A172 (cell line): ENCODE data around the gene FADS2. TPM values are rescaled to one million over a fixed set of nuclear protein-coding genes. Genes with fewer than 3 reads are reported as not detected.

ENCODE experiments used
- DNase-seq: peaks from one replicate; pipeline ENCODE4 v3.0.0-alpha.2; 2015; ENCODE audit warnings: low spot score
- total RNA-seq: library from RNA; depleted of rRNA; stranded (reverse); fragments of >200 nt; shearing (Covaris generic); gene quantifications from 2 replicates; pipeline ENCODE4 v1.2.3, GENCODE V29; 2014; rRNA removed

FADS2 gene
- total RNA-seq = 151 and 340 TPM in 2 replicates

GRCh38 chr11:61827571-61828378 is at the start of gene FADS2:
FADS2 (plus strand) TSS chr11:61828300; CDS start chr11:61828391, 91 bp downstream.
- peak; percentile 91 for DNase-seq

GRCh38 chr11:61778357-61778886 is 49.7 kb upstream of the FADS2 start:
- no peak for DNase-seq

- DNase-seq = no peak
Measured at GRCh38 chr11:61778920-61779650, 49.0 kb upstream of the FADS2 start.

DNA sequence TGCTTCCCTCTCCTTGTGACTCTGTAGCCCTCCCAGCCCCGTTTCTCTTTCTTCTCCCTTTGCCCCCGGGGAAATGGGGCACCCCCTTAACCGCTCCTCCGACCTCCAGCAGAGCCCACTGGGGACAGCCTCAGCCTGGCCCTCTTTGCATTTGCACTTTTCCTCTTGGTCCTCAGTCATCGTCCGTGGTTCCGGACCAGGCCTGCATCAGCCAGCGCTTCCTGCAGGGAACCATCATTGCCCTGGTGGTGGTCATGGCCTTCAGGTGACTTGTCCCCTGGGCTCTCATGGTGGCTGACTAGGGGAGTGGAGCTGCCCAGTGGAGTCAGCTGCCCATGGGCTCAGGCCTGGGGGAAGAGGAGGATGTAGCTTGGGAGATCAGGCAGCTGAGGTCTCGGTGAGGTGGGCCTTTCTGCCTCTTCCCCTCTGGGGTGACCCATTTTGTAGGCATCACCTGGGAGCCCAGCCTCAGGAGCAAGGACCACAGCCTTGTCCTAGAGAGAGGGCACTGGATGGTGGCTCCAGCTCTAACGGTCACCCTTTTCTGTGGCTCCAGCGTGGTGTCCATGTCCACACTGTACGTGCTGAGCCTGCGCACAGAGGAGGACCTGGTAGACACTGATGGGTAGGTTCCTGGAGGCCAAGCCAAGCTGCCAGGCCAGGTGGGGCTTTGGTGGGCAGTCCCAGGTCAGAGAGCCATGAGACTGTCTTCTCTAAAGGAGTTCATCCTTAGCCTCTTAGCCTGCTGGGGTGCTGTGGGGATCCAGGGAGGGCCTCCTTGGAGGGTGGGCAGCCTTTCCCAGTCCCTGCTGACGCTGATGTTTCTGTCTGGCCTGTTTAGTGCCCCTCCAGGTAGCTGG is 48.2 kb upstream of the FADS2 start:
- DNase-seq = no peak

DNA sequence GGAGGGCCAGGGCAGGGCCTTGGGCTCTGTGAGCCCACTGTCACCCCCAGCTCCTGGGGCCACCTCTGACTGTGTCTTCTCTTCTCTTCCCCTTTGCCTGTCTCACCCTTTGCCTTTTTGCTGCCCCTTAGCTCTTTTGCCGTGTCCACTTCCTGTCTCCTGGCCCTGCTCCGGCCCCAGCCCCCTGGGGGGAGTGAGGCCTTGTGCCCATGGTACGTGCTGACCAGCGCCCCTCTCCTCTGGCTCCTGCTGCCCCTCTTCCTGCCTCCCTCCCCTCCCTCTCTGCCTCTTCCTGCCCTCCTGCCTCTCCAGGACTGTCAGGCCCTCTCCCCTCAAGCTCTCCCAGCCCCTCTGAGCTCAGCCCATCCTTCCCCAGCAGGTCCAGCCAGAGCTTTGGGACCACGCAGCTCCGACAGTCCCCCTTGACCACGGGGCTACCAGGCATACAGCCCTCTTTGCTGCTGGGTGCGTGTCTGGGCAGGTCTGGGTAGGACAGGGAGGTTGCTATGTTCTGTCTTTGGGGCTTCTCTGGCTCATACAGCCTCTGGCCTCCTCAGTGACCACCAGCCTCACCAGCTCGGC is 47.4 kb upstream of the FADS2 start:
- no peak for DNase-seq

DNA sequence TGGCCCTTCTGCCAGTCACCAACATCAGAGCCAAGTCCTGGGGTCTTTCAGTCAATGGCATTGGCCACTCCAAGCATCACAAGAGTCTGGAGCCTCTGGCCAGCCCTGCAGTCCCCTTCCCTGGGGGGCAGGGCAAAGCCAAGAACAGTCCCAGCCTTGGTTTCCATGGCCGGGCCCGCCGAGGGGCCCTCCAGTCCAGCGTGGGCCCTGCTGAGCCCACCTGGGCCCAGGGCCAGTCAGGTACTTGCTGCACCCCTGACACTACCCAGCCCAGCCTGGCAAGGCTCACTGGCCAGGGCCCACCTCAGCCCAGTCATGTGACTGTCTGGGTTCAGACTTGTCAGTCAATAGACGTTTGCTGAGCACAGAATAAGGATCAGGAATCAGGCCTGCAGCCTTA is 46.5 kb upstream of the FADS2 start:
- no peak for DNase-seq

GRCh38 chr11:61782299-61782698 is 45.8 kb upstream of the FADS2 start:
- DNase-seq = no peak

- no peak for DNase-seq
Measured at GRCh38 chr11:61782841-61783240, 45.3 kb upstream of the FADS2 start.

- no peak for DNase-seq
Measured at GRCh38 chr11:61783717-61784505, 44.2 kb upstream of the FADS2 start.

GRCh38 chr11:61784506-61784805 is 43.6 kb upstream of the FADS2 start:
- no peak for DNase-seq

DNA sequence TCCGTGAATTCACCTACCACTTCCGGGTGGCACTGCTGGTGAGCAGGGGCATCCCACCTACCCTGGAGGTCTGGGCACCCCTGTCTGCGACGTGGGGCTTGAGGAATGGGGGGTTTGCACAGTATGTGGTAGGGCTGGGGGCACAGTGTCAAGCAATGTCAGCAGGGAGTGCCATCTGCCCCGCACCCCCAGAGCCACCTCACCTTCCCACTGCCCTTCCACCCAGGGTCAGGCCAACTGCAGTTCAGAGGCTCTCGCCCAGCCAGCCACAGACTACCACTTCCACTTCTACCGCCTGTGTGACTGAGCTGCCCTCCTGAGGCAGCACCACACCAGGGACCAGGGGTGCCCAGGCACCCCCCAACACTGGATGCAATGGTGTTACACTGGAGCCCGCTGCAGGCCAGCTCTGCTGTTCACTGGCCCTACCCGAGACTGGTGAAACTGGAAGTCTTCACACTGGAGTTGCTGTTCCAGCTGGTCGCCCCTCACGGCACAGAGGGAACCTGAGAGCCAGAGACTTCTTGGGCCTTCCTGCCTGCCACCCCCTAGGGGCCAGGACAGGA is 42.2 kb upstream of the FADS2 start:
- no peak for DNase-seq

GRCh38 chr11:61787928-61788491 is 40.1 kb upstream of the FADS2 start:
- peak; percentile 28 for DNase-seq

DNA sequence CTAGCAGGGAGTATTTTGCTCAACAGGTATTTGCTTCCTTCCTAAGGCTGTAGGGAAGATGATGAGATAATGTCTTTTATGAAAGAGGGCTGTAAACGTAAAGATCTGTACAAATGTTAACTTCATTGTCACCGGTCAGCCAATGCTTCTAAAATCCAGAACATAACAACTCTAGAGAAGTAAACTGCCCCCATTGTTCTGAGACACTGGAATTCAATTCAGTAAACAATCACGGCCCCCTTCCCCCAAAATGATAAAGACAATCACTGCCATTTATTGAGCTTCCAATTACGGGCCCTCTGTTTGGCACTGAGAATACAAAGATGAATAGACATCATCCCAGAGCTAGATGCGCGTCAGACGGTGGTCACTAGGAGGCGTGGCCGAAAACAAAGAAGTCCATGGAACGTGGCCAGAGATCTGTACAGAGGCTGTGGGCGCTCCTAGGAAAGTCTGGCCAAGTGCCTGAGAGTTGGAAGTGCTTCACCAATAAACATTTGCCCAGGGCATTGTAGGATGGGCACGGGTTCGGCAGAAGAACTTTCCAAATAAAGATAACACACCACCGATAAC is 36.3 kb upstream of the FADS2 start:
- DNase-seq = peak; percentile 85

DNA sequence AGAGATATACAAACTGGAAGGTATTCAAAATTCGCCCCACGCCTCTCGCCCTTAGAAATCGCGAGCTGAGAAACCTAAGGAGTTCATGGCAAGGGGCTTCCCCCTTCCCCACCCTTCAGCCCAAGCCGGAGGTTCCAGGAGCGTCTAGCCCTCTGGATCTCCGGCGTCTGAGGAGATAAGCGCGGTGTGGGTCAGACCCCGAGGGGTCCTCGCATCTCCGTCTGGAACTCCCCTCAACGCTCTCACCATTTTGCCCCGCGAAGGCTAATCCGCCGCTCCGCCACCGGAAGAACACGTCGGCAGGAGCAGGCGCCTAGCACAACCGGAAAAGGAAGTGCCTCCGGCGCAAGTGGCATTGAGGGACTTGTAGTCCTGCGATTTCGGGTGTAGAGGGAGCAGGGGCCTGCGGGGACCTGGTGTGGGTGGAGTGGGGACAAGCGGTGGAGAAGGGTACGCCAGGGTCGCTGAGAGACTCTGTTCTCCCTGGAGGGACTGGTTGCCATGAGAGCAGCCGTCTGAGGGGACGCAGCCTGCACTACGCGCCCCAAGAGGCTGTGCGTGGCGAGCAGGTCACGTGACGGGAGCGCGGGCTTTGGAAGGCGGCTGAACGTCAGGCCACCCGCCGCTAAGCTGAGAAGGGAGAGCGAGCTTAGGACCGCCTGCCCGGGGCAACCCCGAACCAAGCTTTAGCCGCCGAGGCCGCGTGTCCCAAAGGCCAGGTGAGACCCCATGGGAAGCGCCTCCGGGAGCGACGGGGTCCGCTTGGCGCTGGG is 35.6 kb upstream of the FADS2 start, which contains the start of the genes FEN1 and TMEM258:
Gene FEN1, plus strand, starts transcription at position 602 of the 773 bp plus-strand sequence. CDS start 2,451 bp downstream, outside the sequence.
Gene TMEM258, minus strand, starts transcription at position 290 of the 773 bp plus-strand sequence. Its CDS starts 41 bp downstream, at position 249.
- peak; percentile 87 for DNase-seq

GRCh38 chr11:61793083-61793828 is 34.8 kb upstream of the FADS2 start:
- peak; percentile 14 for DNase-seq

DNA sequence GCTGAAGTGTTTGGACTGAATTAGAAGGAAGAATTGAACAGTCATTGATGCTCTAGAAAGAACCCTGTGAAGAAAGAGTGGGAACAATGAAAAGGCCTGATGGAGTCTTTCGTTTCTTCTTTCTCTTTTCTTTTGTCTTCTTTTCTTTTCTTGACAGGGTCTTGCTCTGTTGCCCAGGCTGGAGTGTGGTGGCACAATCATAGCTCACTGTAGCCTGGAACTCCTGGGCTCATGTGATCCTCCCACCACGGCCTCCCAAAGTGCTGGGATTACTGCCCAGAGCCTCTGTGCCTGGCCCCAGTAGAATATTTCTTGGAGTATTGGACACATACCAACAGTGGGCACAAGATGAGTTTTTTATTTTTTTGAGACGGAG is 34.3 kb upstream of the FADS2 start:
- no peak for DNase-seq

DNA sequence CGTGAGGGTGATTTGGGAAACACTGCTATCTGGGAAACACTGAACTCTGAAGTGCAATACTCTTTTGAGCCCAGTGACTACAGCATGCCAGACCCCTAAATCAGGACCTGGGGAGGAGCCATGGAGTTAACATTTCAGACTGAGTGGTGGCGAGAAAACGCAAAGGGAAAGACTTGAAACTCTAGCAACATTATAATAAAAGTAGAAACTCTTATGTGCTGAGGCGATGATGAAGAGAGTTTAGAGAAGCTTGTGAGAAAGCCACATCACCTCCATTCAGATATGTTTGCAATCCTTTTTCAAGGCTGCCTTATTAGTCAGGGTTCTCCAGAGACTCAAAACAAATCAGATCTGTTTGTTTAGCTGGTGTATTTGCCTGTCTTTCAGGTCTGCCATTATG is 33.5 kb upstream of the FADS2 start:
- no peak for DNase-seq

GRCh38 chr11:61795459-61795858 is 32.6 kb upstream of the FADS2 start:
- DNase-seq = no peak
